Thyroid gland (tissue), 4 donors: ENCODE results near the gene POLR1B.

Experiments used
- POLR2A ChIP-seq, 2 donors: fragments of 450-650 bp; IDR thresholded peaks; one replicate each; pipeline ENCODE4 v1.6.1; 2017; ENCODE audit warnings: antibody characterized with exemption in 2 of 2, mild to moderate bottlenecking in 2 of 2, moderate library complexity in 1 of 2
- TF ChIP-seq, protein P1 (sequence below), 6 experiments: fragments of 200-600 bp in 3 of 6; fragments of 450-650 bp in 3 of 6; sonication (generic) in 3 of 6; IDR thresholded peaks; one replicate each; pipeline ENCODE4 v1.5.1; 2016 to 2019; ENCODE audit warnings: antibody characterized with exemption in 6 of 6, mild to moderate bottlenecking in 2 of 6, inconsistent platforms in 1 of 6, moderate library complexity in 1 of 6

- TF ChIP-seq, protein P1, sequence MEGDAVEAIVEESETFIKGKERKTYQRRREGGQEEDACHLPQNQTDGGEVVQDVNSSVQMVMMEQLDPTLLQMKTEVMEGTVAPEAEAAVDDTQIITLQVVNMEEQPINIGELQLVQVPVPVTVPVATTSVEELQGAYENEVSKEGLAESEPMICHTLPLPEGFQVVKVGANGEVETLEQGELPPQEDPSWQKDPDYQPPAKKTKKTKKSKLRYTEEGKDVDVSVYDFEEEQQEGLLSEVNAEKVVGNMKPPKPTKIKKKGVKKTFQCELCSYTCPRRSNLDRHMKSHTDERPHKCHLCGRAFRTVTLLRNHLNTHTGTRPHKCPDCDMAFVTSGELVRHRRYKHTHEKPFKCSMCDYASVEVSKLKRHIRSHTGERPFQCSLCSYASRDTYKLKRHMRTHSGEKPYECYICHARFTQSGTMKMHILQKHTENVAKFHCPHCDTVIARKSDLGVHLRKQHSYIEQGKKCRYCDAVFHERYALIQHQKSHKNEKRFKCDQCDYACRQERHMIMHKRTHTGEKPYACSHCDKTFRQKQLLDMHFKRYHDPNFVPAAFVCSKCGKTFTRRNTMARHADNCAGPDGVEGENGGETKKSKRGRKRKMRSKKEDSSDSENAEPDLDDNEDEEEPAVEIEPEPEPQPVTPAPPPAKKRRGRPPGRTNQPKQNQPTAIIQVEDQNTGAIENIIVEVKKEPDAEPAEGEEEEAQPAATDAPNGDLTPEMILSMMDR (IDR thresholded peaks at IDR 0.05): no peak
- no peak for TF ChIP-seq POLR2A (IDR thresholded peaks at IDR 0.05)
Observed at GRCh38 chr2:112583497-112584133, 41.4 kb downstream of the POLR1B start.
